ENCODE measurements around the gene CLASRP.

DNA sequence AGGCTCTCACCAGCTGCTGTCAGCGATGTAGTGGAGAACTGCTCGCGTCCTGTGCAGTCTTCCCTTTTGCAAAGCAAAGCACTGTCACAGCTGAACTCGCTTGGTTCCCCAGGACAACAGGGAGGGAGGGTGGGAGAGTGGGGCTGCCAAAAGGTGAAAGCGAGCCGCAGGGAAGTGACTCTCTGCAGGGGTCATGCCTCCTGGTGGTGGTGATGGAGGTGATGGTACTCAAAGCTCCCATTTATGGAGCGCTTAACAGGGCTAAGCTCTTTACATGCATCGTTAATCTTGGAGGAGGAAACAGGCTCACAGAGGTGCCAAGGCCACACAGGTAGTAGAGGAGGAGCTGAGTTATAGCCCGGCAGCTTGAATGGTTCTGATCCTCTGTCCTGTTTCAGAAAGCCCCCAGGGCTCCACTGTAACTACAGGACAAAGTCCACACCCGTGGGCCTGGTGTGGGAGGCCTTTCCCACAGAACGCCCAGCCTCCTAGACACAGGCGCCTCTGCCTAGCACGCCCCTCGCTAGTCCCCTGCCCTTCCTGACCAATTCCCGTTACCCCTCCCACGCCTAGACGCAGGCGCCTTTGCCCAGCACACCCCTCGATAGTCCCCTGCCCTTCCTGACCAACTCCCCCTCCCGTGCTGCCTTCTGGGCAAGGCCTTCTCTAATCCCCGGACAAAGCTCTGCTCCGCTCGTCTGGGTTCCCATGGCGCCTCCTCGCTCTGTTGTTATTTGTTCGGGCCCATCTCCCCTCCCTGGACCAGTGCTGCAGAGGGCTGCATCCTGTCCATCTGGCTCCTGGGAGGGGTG, 64.9 kb downstream of the CLASRP start:
- TF ChIP-seq CREB1 (CRISPR knock-in tag; IDR thresholded peaks at IDR 0.05): no peak
- TF ChIP-seq, protein P1, sequence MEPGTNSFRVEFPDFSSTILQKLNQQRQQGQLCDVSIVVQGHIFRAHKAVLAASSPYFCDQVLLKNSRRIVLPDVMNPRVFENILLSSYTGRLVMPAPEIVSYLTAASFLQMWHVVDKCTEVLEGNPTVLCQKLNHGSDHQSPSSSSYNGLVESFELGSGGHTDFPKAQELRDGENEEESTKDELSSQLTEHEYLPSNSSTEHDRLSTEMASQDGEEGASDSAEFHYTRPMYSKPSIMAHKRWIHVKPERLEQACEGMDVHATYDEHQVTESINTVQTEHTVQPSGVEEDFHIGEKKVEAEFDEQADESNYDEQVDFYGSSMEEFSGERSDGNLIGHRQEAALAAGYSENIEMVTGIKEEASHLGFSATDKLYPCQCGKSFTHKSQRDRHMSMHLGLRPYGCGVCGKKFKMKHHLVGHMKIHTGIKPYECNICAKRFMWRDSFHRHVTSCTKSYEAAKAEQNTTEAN (CRISPR knock-in tag; IDR thresholded peaks at IDR 0.05): no peak
- TF ChIP-seq IRF2 (CRISPR knock-in tag; IDR thresholded peaks at IDR 0.05; ENCODE audit: borderline replicate concordance, low read depth): no peak
- TF ChIP-seq, protein P2, sequence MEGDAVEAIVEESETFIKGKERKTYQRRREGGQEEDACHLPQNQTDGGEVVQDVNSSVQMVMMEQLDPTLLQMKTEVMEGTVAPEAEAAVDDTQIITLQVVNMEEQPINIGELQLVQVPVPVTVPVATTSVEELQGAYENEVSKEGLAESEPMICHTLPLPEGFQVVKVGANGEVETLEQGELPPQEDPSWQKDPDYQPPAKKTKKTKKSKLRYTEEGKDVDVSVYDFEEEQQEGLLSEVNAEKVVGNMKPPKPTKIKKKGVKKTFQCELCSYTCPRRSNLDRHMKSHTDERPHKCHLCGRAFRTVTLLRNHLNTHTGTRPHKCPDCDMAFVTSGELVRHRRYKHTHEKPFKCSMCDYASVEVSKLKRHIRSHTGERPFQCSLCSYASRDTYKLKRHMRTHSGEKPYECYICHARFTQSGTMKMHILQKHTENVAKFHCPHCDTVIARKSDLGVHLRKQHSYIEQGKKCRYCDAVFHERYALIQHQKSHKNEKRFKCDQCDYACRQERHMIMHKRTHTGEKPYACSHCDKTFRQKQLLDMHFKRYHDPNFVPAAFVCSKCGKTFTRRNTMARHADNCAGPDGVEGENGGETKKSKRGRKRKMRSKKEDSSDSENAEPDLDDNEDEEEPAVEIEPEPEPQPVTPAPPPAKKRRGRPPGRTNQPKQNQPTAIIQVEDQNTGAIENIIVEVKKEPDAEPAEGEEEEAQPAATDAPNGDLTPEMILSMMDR (IDR thresholded peaks at IDR 0.05): no peak
- TF ChIP-seq JUN (CRISPR knock-in tag; IDR thresholded peaks at IDR 0.05): no peak
- TF ChIP-seq, protein P3, sequence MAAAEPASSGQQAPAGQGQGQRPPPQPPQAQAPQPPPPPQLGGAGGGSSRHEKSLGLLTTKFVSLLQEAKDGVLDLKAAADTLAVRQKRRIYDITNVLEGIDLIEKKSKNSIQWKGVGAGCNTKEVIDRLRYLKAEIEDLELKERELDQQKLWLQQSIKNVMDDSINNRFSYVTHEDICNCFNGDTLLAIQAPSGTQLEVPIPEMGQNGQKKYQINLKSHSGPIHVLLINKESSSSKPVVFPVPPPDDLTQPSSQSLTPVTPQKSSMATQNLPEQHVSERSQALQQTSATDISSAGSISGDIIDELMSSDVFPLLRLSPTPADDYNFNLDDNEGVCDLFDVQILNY (CRISPR knock-in tag; IDR thresholded peaks at IDR 0.05): no peak
- TF ChIP-seq TEAD4 (CRISPR knock-in tag; IDR thresholded peaks at IDR 0.05): no peak
- no peak for TF ChIP-seq NR1H2 (CRISPR knock-in tag; IDR thresholded peaks at IDR 0.05)
- no peak for TF ChIP-seq NR2C2 (CRISPR knock-in tag; IDR thresholded peaks at IDR 0.05)
- TF ChIP-seq ZBTB21 (CRISPR knock-in tag; IDR thresholded peaks at IDR 0.05; ENCODE audit: borderline replicate concordance): no peak
- TF ChIP-seq KAT7 (CRISPR knock-in tag; IDR thresholded peaks at IDR 0.05; ENCODE audit: borderline replicate concordance): no peak
- TF ChIP-seq, protein P4, sequence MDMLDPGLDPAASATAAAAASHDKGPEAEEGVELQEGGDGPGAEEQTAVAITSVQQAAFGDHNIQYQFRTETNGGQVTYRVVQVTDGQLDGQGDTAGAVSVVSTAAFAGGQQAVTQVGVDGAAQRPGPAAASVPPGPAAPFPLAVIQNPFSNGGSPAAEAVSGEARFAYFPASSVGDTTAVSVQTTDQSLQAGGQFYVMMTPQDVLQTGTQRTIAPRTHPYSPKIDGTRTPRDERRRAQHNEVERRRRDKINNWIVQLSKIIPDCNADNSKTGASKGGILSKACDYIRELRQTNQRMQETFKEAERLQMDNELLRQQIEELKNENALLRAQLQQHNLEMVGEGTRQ (CRISPR knock-in tag; IDR thresholded peaks at IDR 0.05): no peak
- TF ChIP-seq CREM (CRISPR knock-in tag; IDR thresholded peaks at IDR 0.05): no peak
- TF ChIP-seq, protein P5, sequence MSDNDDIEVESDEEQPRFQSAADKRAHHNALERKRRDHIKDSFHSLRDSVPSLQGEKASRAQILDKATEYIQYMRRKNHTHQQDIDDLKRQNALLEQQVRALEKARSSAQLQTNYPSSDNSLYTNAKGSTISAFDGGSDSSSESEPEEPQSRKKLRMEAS (CRISPR knock-in tag; IDR thresholded peaks at IDR 0.05): no peak
